H54 (cell line): Measurements from ENCODE around the gene LMO7.

Experiments
- DNase-seq: peaks from one replicate; pipeline ENCODE4 v3.0.0; 2011; ENCODE audit warnings: low spot score, mixed read lengths; ENCODE audit not compliant: insufficient read length
- FAIRE-seq: peaks from 3 replicates; lab custom pipeline; 2011; peaks lifted over from hg19 to GRCh38; lab: Jason Lieb, UNC
- POLR2A ChIP-seq: IDR thresholded peaks from 2 replicates; pipeline ENCODE4 v1.6.1; 2011; ENCODE audit warnings: low read depth, mild to moderate bottlenecking, low read length

Gene LMO7

GRCh38 chr13:75636436-75637180 is 478 bp downstream of the LMO7 start:
- no peak; the same call in 1 of the 2 replicates for TF ChIP-seq POLR2A
- FAIRE-seq (no peak), DNase-seq (peak; percentile 31)

- no peak for TF ChIP-seq POLR2A
- DNase-seq (no peak), FAIRE-seq (no peak)
These were observed 1.1 kb downstream of the LMO7 start for GRCh38 chr13:75637181-75637750.

GRCh38 chr13:75639454-75639853 is 3.3 kb downstream of the LMO7 start:
- DNase-seq (no peak), FAIRE-seq (no peak)
- TF ChIP-seq POLR2A, result no peak

- DNase-seq (no peak), FAIRE-seq (no peak)
- TF ChIP-seq POLR2A, result no peak
These were observed 4.9 kb downstream of the LMO7 start for GRCh38 chr13:75641026-75641425.

GRCh38 chr13:75643182-75643581 is 7.1 kb downstream of the LMO7 start:
- FAIRE-seq (no peak), DNase-seq (no peak)
- no peak for TF ChIP-seq POLR2A

GRCh38 chr13:75643693-75644092 is 7.6 kb downstream of the LMO7 start:
- TF ChIP-seq POLR2A, result no peak
- DNase-seq (no peak), FAIRE-seq (no peak)

GRCh38 chr13:75645141-75645540 is 9.0 kb downstream of the LMO7 start:
- TF ChIP-seq POLR2A, result no peak
- FAIRE-seq (no peak), DNase-seq (no peak)

- no peak for DNase-seq
- FAIRE-seq, result no peak
- TF ChIP-seq POLR2A, result no peak
These were observed 11.1 kb downstream of the LMO7 start for GRCh38 chr13:75647126-75647784.

GRCh38 chr13:75648446-75648845 is 12.3 kb downstream of the LMO7 start:
- FAIRE-seq (no peak), DNase-seq (no peak)
- no peak for TF ChIP-seq POLR2A

- TF ChIP-seq POLR2A, result no peak
- FAIRE-seq (no peak), DNase-seq (no peak)
These were observed 14.9 kb downstream of the LMO7 start for GRCh38 chr13:75651013-75651412.

GRCh38 chr13:75652726-75653125 is 16.6 kb downstream of the LMO7 start:
- TF ChIP-seq POLR2A, result no peak
- FAIRE-seq, result no peak
- DNase-seq, result no peak

GRCh38 chr13:75656425-75656989 is 20.4 kb downstream of the LMO7 start:
- DNase-seq, result no peak
- FAIRE-seq, result peak; percentile 93
- no peak for TF ChIP-seq POLR2A

GRCh38 chr13:75657111-75657510 is 21.0 kb downstream of the LMO7 start:
- TF ChIP-seq POLR2A, result no peak
- peak; percentile 53 for FAIRE-seq
- no peak for DNase-seq

GRCh38 chr13:75660694-75661093 is 24.6 kb downstream of the LMO7 start:
- DNase-seq (no peak), FAIRE-seq (no peak)
- no peak for TF ChIP-seq POLR2A
